Keratinocyte (primary cell): Measurements from ENCODE around the gene NPAS3. TPM values are rescaled to one million over a fixed set of nuclear protein-coding genes. Genes with fewer than 3 reads are reported as not detected.

Experiments used
- DNase-seq: peaks from one replicate; pipeline ENCODE4 v3.0.0-alpha.2; 2011; ENCODE audit warnings: low read depth, missing footprints, low spot score
- FAIRE-seq: peaks from 2 replicates; lab custom pipeline; 2011; peaks lifted over from hg19 to GRCh38; lab: Jason Lieb, UNC
- H2AFZ ChIP-seq: 2 replicates; pipeline ENCODE4 v1.6.0; 2012; ENCODE audit warnings: low read length, control low read depth, inconsistent platforms; ENCODE audit not compliant: control insufficient read depth
- H3K27ac ChIP-seq: 2 replicates; pipeline ENCODE4 v1.5.1; 2011; ENCODE audit warnings: low read length; ENCODE audit not compliant: control insufficient read depth, insufficient read depth
- H3K27me3 ChIP-seq: 3 replicates; pipeline ENCODE4 v1.6.0; 2011; ENCODE audit warnings: low read length; ENCODE audit not compliant: control insufficient read depth, insufficient read depth; ENCODE audit errors: extremely low read depth
- H3K36me3 ChIP-seq, 2 experiments: 2 replicates in 1 of 2; 3 replicates in 1 of 2; pipeline ENCODE4 v1.5.1; 2011; ENCODE audit warnings: low read length in 2 of 2, mild to moderate bottlenecking in 1 of 2; ENCODE audit not compliant: control insufficient read depth in 2 of 2, insufficient read depth in 2 of 2; ENCODE audit errors: extremely low read depth in 1 of 2
- H3K4me1 ChIP-seq: 3 replicates; pipeline ENCODE4 v1.5.1; 2011; ENCODE audit warnings: low read length; ENCODE audit not compliant: control insufficient read depth, insufficient read depth; ENCODE audit errors: extremely low read depth
- H3K4me2 ChIP-seq: 3 replicates; pipeline ENCODE4 v1.6.0; 2011; ENCODE audit warnings: low read depth, low read length; ENCODE audit not compliant: control insufficient read depth, insufficient read depth; ENCODE audit errors: extremely low read depth
- H3K4me3 ChIP-seq, 3 experiments: fragments of 200-600 bp in 1 of 3; sonication (generic) in 1 of 3; 2 replicates in 2 of 3; 3 replicates in 1 of 3; pipeline ENCODE4 v1.5.1; 2011 to 2016; ENCODE audit warnings: low read length in 3 of 3, mild to moderate bottlenecking in 3 of 3, control low read depth in 2 of 3, inconsistent platforms in 1 of 3, low read depth in 1 of 3, mixed read lengths in 1 of 3, mixed run types in 1 of 3, moderate library complexity in 1 of 3; ENCODE audit not compliant: control insufficient read depth in 2 of 3, insufficient read depth in 2 of 3; ENCODE audit errors: extremely low read depth in 1 of 3
- H3K79me2 ChIP-seq: 2 replicates; pipeline ENCODE4 v1.6.0; 2012; ENCODE audit warnings: low read length; ENCODE audit not compliant: control insufficient read depth, insufficient read depth
- H3K9ac ChIP-seq: 3 replicates; pipeline ENCODE4 v1.6.0; 2011; ENCODE audit warnings: low read length; ENCODE audit not compliant: control insufficient read depth, insufficient read depth; ENCODE audit errors: extremely low read depth
- H3K9me1 ChIP-seq: 3 replicates; pipeline ENCODE4 v1.6.0; 2011; ENCODE audit warnings: low read length; ENCODE audit not compliant: control insufficient read depth, insufficient read depth; ENCODE audit errors: extremely low read depth
- H3K9me3 ChIP-seq: 2 replicates; pipeline ENCODE4 v1.5.1; 2012; ENCODE audit warnings: low read depth, low read length; ENCODE audit not compliant: control insufficient read depth
- H4K20me1 ChIP-seq: 3 replicates; pipeline ENCODE4 v1.6.0; 2011; ENCODE audit warnings: low read length; ENCODE audit not compliant: control insufficient read depth, insufficient read depth; ENCODE audit errors: extremely low read depth
- CTCF ChIP-seq, 3 experiments: IDR thresholded peaks in 1 of 3; conservative IDR thresholded peaks in 1 of 3; optimal IDR thresholded peaks in 1 of 3; 2 replicates in 2 of 3; 3 replicates in 1 of 3; pipeline versions ENCODE3 to v1.5.1; 2011; ENCODE audit warnings: low read length in 3 of 3, mild to moderate bottlenecking in 3 of 3, moderate library complexity in 2 of 3, control low read depth in 1 of 3, inconsistent platforms in 1 of 3; ENCODE audit not compliant: insufficient read depth in 2 of 3; ENCODE audit errors: extremely low read depth in 1 of 3
- EZH2 ChIP-seq: IDR thresholded peaks from one replicate; pipeline ENCODE4 v1.6.1; 2012; ENCODE audit warnings: inconsistent platforms, mild to moderate bottlenecking, low read length, moderate library complexity
- dilution Hi-C: fragments of 300-500 bp; cut with MboI; formaldehyde crosslinking; loops from one replicate; pipeline ENCODE4 v1.7.0; 2020; ENCODE audit warnings: low sequenced_read_pairs; ENCODE audit not compliant: extremely low pct_ligation_motif_present
- polyA plus RNA-seq, 5 experiments: library from polyadenylated mRNA; depleted of rRNA in 3 of 5; stranded (reverse) in 3 of 5; stranded (forward) in 1 of 5; unstranded in 1 of 5; fragments of >200 nt; gene quantifications; 1 replicate in 1 of 5; 2 replicates in 3 of 5; 3 replicates in 1 of 5; pipeline versions ENCODE4 v1.2.1 to v1.2.3, GENCODE V29; 2011 to 2012; ENCODE audit warnings: missing spikeins in 2 of 5, low read depth in 1 of 5, low replicate concordance in 1 of 5

The NPAS3 gene
- polyA plus RNA-seq, 1 donor (not counting 4 experiments of a cell fraction or from before 2014, with no cell fraction given) = 0.07 TPM

- no peak overlapping the region for H3K9ac ChIP-seq
- no peaks in the 10 kb centered on the region for H3K9me3 ChIP-seq
- H3K27me3 ChIP-seq = no peaks in the 10 kb centered on the region
- H3K79me2 ChIP-seq = no peaks in the 10 kb centered on the region
- DNase-seq (no peak), FAIRE-seq (no peak)
- TF ChIP-seq EZH2 (no peak), CTCF (optimal IDR thresholded peaks at IDR 0.05 in 1 of 3, IDR thresholded peaks at IDR 0.05 in 1 of 3, conservative IDR thresholded peaks at IDR 0.05 in 1 of 3; ENCODE audit: extremely low read depth in 1 of 3, insufficient read depth in 2 of 3, low read length in 3 of 3) (no peak)
- no peak overlapping the region for H2AFZ ChIP-seq
- H3K4me1 ChIP-seq = no peaks in the 10 kb centered on the region
- no peak overlapping the region for H3K4me2 ChIP-seq
- H3K27ac ChIP-seq = no peak overlapping the region
- dilution Hi-C loops = no loop called here
- H3K4me3 ChIP-seq = no peak overlapping the region
- H4K20me1 ChIP-seq = no peaks in the 10 kb centered on the region
- no peaks in the 10 kb centered on the region for H3K36me3 ChIP-seq
- no peaks in the 10 kb centered on the region for H3K9me1 ChIP-seq
Observed at GRCh38 chr14:33294419-33294818, 355.7 kb downstream of the NPAS3 start.

DNA sequence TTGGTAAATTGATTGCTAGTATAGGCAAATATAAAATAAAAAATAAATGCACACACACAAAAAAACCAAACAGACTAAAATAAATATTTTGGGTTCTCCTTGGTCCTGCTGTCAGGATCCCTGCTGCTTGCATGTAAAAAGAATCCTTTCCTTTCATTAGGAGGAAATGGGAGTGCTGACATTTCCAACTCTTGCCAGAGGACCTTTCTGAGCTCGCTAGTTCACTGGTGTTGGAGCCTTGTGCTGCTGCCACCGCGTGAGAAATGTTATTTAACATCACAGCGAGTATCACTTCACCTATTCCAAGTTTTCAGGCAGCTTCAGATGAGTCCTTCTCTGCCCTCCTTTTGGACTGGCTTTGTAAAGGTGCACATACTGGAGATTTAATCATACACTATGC lies 358.9 kb downstream of the NPAS3 start:
- Histone ChIP-seq H3K4me1 (no peaks in the 10 kb centered on the region), H3K79me2 (no peaks in the 10 kb centered on the region), H2AFZ (no peak overlapping the region), H3K36me3 (no peaks in the 10 kb centered on the region), H3K9me1 (no peaks in the 10 kb centered on the region), H3K4me3 (no peak overlapping the region), H4K20me1 (no peaks in the 10 kb centered on the region), H3K27me3 (no peaks in the 10 kb centered on the region), H3K4me2 (no peak overlapping the region), H3K27ac (no peak overlapping the region), H3K9ac (no peak overlapping the region), H3K9me3 (no peaks in the 10 kb centered on the region)
- TF ChIP-seq EZH2 (no peak), CTCF (optimal IDR thresholded peaks at IDR 0.05 in 1 of 3, IDR thresholded peaks at IDR 0.05 in 1 of 3, conservative IDR thresholded peaks at IDR 0.05 in 1 of 3; ENCODE audit: extremely low read depth in 1 of 3, insufficient read depth in 2 of 3, low read length in 3 of 3) (no peak)
- FAIRE-seq (no peak), DNase-seq (no peak)
- dilution Hi-C loops = no loop called here
